Loucy (cell line): Measurements from ENCODE around the gene CLCN6.

ENCODE experiments used
- EZH2phosphoT487 ChIP-seq: fragments of 200-600 bp; IDR thresholded peaks from 2 replicates; pipeline ENCODE4 v1.6.1; 2018; ENCODE audit warnings: antibody characterized with exemption, mild to moderate bottlenecking, moderate library complexity, borderline replicate concordance
- TF ChIP-seq, protein P1 (sequence below): fragments of 200-600 bp; sonication (generic); conservative IDR thresholded peaks from 2 replicates; pipeline ENCODE4 v1.5.1; 2014; ENCODE audit warnings: mild to moderate bottlenecking, antibody characterized with exemption, low read length

DNA sequence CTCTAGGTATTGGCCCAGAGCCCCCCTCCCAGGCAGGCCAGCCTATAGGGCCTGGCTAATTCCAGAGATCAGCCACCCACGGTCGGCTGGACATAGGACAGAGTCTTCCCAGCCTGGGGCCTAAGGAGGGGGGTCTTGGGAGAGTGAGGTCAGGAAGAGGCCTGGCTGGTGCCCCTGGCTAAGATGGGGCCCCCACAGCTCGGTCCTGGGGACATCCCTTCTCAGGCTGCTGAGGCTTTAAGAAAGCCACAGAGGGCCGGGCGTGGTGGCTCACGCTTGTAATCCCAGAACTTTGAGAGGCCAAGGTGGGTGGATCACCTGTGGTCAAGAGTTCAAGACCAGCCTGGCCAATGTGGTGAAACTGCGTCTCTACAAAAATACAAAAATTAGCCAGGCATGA is 41.5 kb upstream of the CLCN6 start:
- TF ChIP-seq, protein P1, sequence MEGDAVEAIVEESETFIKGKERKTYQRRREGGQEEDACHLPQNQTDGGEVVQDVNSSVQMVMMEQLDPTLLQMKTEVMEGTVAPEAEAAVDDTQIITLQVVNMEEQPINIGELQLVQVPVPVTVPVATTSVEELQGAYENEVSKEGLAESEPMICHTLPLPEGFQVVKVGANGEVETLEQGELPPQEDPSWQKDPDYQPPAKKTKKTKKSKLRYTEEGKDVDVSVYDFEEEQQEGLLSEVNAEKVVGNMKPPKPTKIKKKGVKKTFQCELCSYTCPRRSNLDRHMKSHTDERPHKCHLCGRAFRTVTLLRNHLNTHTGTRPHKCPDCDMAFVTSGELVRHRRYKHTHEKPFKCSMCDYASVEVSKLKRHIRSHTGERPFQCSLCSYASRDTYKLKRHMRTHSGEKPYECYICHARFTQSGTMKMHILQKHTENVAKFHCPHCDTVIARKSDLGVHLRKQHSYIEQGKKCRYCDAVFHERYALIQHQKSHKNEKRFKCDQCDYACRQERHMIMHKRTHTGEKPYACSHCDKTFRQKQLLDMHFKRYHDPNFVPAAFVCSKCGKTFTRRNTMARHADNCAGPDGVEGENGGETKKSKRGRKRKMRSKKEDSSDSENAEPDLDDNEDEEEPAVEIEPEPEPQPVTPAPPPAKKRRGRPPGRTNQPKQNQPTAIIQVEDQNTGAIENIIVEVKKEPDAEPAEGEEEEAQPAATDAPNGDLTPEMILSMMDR, result no peak
- TF ChIP-seq EZH2phosphoT487, result no peak
